NCI-H1092 treated with DMSO at 0.1 percent for 48 hours (cell line): ENCODE measurements around the gene MDFIC.
"Not testable (repeated sequence)": the region's sequence is repeated elsewhere in the genome, so short reads cannot be mapped to it uniquely, and the experiment has no call there.

Experiments
- DNase-seq: peaks from one replicate; lab custom pipeline; 2025; lab: John Stamatoyannopoulos, UW

MDFIC gene

GRCh38 chr7:114922026-114922651 is at the start of gene MDFIC:
TSS of gene MDFIC (plus strand) at chr7:114922094. CDS start at chr7:114923034, 940 bp downstream.
- peak; percentile 58 for DNase-seq

DNA sequence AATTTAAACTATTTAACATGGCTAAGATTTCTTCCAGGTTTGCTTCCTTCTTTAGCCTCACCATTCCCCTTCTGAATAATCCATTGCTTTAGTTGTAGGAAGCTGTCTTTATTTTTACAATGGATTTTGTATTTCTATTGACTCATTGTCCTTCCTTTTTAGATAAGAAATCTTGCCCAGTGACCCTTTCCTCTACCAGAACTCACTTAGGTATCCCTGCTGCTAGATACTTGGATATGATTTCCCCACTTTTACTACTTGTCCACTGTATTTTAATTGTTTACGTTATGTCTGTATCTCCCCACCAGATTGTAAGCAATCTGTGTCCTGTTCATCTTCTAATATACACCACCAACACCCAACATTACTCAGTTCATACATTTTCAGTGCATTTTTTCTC is 47.7 kb upstream of the MDFIC start:
- DNase-seq: no peak

GRCh38 chr7:114875186-114875585 is 46.7 kb upstream of the MDFIC start:
- no peak for DNase-seq

GRCh38 chr7:114879554-114879953 is 42.3 kb upstream of the MDFIC start:
- no peak for DNase-seq

GRCh38 chr7:114885836-114886235 is 36.1 kb upstream of the MDFIC start:
- DNase-seq: no peak

- no peak for DNase-seq
These were observed 35.7 kb upstream of the MDFIC start for GRCh38 chr7:114886241-114886640.

GRCh38 chr7:114889116-114889515 is 32.8 kb upstream of the MDFIC start:
- DNase-seq: not testable (repeated sequence)

DNA sequence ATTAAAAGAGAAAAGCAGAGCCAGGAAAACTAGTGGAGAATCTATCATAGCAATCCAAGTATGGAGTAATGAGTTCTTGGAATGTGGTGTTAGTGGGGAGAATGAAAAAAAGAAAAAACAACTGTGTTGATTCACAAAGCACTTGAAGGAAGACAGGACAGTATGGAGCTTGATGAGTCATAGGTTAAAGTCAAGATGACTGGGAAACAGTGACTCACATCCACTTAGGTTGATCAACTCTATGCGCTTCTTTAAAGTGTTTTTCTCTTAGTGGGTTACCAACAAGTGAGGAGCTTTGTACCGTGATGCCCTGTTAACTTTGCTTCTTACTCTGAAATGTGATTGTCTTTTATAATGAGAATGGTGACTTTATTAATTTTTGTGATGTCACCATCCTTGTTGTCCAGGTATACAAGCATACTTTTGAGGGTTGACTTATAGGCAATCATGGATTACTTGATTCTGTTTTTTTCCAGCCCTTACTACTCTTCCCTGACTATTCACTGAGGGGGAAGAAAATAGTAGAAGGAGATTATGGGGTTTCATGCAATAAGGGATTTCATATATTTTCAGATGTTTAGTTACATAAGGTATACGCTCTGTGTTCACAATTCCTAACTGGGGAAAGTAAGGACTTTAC is 32.1 kb upstream of the MDFIC start:
- DNase-seq: no peak

DNA sequence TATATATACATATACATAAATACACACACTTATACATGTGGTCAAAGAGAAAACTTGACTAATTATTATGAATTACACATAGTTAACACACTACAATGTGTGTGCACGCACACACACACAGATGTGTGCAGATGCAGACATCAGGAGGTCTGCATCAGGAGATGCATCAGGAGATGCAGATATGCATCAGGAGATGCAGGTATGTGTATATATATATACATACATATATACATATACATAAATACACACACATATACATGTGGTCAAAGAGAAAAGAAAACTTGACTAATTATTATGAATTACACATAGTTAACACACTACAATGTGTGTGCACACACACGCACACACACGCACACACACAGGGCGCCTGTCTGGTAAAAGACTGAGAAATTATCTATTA is 31.3 kb upstream of the MDFIC start:
- no peak for DNase-seq

DNA sequence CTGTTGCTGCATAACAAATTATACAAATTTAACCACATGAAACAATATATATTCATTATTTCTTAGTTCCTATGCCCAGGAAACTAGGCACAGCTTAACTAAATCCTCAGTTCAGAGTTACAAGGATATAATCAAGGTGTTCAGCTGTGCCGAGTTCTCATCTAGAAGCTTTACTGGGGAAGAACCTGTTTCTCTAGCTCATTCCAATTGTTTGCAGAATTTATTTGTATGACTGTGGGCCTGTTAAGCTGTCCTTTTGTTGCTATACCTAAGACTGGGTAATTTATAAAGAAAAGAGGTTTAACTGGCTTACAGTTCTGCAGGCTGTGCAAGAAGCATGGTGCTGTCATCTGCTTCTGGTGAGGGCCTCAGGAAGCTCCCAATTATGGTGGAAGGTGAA is 21.8 kb upstream of the MDFIC start:
- no peak for DNase-seq

- no peak for DNase-seq
These were observed 20.1 kb upstream of the MDFIC start for GRCh38 chr7:114901771-114902170.

GRCh38 chr7:114903131-114903530 is 18.8 kb upstream of the MDFIC start:
- DNase-seq: no peak

DNA sequence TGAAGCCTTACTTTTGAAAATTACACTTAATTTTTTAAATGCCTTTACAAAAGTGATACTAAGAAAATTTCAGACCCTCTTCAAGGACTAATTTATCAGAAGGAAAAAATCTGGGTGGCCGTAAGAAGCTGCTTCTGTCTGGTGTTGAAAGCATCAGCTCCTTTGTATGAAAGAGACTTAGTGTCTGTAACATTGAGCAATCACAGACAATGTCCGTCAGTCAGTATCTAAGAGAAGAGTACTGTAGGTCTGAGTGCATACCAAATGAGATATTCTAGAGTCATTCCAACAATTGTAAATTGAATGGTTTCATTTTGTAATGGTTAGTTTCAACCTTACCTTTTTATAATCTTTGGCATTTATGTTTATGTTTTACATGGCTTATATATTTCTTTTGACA is 11.1 kb upstream of the MDFIC start:
- DNase-seq: no peak

GRCh38 chr7:114911411-114911810 is 10.5 kb upstream of the MDFIC start:
- DNase-seq: no peak

DNA sequence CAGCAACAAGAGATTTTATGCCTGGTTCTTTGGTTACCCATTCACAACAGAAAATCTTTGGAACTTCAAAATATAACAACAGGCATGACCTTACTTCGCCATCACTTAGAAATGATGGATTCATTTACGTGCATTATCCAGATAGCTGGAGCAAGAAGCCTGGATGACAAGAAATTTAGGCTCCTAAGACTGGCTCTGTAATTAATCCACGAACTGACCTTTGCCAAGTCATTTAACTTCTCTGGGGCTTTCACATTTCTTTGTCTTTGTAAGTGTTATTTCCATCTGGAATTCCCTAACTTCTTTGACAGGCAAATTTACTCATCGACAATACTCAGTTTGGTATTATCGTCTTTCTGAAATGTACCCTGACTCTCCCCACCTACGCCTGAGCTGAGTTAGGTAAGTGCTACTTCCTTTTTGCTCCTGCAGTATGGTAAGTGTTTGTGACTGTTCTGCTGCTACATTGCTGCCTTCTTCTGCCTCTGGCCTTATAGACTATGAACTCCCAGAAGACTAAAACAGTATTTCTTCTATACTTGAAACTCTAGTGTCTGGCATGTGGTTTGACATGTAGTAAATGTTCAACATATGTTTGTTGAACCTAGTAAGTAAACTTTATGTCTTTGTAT is 5.5 kb upstream of the MDFIC start:
- DNase-seq: no peak

- no peak for DNase-seq
These were observed 4.6 kb upstream of the MDFIC start for GRCh38 chr7:114917211-114917839.

DNA sequence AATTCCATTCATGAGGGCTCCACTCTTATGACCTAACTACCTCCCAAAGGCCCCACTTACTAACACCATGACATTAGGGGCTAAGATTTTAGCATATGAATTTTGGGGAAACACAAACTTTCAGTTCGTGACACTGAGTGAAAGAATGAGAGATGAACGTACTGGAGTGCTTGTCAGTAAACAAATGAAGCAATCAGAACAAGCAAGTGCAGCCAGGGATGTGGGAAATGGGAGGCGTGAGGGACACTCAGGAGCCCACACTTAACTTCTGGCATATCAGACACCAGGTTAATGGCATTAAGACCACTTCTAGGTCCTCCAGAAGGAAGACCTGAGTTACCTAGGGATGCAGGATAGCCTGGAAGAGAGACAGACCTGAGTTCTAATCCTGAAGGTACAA is 2.3 kb upstream of the MDFIC start:
- no peak for DNase-seq

DNA sequence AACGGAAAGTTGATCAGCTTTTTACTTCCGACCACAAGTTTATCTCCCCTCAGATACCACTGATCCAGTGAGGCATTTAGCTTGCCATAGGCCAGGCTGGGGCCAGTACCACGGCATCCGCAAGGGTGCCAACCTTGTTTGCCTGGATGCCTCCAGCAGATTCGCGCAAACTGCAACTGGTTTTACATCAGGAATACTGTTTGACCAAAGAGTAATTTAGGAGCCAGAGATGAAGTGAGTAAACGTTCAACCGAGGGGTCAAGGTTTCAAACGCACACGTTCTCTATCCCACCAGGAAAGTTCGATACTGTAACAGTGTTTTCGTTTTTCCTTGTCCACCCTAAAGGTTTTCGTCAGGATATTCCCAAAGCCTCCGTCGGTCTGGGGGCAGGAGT is 266 bp upstream of the MDFIC start:
- DNase-seq: no peak

- peak; percentile 56 for DNase-seq
These were observed 933 bp downstream of the MDFIC start for GRCh38 chr7:114922652-114923402.

GRCh38 chr7:114923403-114923713 is 1.5 kb downstream of the MDFIC start:
- no peak for DNase-seq

GRCh38 chr7:114924038-114924712 is 2.3 kb downstream of the MDFIC start:
- DNase-seq: no peak

DNA sequence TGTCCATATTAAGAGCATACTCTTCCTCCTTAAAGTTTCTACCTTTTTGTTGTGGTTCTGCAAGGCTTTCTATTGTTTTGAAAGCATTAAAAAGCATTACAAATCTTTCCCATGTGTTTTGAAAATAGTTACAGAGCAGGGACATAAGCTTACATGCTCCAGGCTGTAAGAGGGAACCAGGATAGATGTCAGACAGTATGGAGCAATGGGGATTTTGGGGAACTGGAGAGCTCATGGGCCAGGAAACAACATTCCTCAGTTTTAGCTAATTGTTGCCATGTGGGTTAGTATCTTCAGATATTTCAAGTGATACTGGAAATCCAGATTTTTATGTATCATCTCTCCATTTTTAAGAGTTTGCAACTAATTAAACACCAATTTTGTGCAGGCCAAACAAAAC is 3.5 kb downstream of the MDFIC start:
- DNase-seq: no peak
